NCI-H1092 (cell line): ENCODE measurements around the gene RO60.

Source experiments
- DNase-seq: peaks from one replicate; lab custom pipeline; 2025; lab: John Stamatoyannopoulos, UW

Gene RO60

DNA sequence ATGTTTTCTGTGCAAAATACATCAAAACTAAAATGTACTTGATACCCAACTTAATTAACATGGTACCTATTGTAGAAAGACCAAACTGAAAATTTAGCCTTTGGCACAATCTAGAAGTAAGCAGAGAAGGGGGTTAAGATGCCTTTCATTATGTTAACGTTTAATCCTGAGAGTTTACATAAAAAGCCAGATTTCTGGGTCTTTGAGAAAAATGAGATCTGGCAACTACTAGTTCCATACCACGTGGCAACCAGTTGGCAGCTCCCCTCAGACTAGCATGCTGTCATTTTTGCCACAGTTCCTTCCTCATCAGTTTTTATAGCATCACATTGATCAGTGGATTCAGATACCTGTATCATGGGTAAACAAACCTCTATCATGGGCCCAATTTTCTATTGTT is 1.5 kb downstream of the RO60 start:
- no peak for DNase-seq

DNA sequence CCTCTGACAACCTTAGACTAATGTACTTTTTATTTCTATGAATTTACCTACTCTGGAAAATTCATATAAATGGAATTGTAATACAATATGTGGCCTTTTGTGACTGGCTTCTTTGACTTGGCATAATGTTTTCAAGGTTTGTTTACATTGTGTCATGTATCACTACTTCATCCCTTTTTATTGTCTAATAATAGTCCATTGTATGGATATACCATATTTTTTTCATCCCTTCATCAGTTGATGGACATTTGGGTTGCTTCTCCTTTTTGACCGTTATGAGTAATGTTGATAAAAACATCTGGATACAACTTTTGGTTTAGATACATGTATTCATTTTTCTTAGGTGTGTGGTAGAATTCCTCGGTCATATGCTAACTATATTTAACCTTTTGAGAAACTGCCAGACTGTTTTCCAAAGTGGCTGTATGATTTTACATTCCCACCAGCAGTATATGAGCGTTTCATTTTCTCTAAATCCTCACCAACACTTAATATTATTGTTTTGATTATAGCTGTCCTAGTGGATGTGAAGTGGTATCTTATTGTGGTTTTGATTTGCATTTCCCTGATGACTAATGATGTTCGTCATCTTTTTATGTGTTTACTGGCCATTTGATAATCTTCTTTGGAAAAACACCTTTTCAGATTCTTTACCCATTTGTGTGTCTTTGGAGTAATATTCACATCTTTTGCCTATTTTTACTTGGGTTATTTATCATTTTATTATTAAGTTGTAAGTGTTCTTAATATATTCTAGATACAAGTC is 3.5 kb downstream of the RO60 start:
- DNase-seq: no peak

DNA sequence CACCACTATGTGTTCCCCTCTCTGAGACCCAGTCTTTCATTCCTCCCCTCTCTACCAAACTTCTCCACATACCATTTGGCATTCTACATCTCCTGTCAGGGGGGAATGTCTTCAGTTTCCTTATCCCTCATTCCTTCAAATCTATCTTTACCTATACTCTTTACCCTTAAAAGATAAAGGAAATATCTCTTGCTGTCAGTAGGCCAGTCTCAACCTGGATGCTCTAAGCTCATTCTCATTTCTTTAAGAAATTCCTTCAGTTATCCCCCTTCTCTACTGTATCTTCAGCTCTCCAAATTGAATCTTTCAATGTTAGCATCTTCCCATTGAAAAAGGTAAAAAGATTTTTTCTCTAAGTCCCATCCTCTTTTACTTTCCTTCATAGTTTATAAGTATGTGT is 6.5 kb downstream of the RO60 start:
- DNase-seq: no peak

DNA sequence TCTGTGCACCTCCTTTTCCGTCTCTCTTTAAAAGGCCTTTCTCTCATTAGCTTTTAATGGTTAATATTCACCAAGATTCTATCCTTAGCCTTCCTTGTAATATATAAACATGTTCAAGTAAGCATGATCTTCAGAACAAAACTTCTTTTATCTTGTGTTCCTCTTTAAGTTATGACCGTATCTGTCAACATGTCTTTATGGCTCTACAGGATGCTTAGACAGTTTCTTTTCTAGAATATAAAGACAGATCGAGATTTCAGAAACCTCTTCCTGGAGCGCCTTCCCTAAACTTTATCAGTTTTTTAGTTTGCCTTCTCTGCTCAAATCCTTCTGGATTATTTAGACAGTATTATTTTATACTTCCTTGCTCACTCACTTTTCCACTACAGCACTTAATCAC is 7.2 kb downstream of the RO60 start:
- no peak for DNase-seq

DNA sequence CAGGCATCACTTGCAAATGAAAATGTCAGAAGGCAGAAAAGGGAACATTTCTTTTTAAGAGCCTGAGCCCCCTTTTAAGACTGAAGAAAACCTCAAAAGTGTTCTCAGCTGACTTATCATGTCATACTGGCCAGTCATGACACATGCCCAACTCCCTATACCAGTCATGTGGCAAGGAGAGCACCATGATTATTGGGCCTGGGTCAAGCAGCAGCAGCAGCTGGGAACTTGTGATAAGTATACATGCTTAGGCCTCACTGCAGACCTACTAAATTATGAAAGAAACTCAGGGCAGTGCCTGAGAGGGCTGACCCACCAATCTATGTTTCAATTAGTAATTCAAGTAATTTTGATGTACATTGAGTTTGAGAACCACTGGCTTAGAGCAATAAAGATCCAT is 8.6 kb downstream of the RO60 start:
- DNase-seq: no peak

DNA sequence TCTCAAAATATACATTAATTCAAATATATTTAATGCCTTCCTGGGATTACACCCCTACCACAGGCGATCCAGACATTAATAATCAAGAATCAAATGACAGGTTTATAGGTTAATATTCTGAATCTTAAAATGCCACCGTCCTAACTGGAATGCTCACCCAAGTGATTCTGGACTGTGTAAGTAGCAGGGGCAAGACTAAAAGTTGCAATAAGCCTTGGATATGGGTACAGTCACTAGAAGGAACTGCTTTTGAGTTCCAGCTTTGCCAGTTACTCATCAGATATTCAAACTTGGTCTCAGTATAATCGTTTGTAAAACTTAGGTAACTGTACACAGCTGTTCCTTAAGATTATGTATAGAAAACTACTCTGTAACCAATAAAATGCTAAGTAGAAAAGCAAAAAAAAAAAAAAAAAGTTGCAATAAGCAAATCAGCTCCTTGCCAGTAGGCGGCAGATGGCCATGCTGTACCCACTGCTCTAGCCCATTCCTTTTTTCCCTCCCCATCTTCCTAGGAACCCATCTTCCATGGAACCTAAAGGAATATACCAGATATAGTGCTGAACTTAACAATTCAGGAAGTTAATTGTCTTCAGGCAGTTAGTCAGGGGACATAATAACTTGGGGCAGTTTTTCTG is 10.5 kb downstream of the RO60 start:
- DNase-seq: no peak

DNA sequence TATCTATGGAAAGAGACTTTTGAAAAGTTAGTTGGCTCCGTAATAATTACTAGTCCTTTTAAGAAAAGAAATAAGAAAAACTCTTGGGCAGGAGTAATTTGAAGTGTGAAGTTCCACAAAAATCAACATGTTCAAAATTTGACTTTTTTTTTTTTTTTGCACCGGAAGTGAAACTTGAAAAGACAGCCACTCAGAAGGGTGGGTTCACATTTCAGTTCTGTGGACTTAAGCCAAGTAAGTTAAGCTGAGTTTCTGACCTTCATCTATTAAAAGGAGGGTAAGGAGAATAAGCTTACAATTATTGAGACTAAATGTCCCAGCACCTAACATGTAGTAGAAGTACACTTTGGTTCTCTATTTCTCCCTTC is 11.0 kb downstream of the RO60 start:
- no peak for DNase-seq

DNA sequence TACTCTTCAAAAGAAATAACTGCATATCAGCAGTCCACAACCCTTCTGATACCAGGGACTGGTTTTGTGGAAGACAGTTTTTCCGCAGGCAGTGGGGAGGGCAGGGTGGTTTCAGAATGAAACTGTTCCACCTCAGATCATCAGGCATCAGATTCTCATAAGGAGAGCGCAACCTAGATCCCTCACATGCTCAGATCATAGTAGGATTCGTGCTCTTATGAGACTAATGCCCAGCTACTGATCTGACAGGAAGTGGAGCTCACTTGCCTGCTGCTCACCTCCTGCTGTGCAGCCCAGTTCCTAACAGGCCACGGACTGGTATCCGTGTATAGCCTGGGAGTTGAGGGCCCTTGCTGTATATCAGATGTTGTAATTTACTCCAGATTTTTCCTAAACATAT is 11.5 kb downstream of the RO60 start:
- DNase-seq: no peak

DNA sequence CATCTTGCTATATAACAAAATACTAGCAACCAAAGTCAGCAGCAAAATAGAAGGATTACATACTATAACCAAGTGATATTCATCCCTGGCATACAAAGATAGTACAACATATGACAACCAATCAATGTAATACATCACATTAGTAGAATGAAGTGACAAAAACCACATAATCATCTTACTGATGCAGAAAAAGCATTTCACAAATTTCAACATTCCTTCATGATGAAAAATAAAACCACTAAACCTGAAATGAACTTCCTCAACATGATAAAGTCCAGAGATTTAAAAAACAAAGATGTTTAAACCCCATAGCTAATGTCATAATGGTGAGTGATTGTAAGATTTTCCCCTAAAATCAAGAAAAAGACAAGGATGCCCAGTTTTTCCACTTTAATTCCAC is 18.6 kb downstream of the RO60 start:
- no peak for DNase-seq

DNA sequence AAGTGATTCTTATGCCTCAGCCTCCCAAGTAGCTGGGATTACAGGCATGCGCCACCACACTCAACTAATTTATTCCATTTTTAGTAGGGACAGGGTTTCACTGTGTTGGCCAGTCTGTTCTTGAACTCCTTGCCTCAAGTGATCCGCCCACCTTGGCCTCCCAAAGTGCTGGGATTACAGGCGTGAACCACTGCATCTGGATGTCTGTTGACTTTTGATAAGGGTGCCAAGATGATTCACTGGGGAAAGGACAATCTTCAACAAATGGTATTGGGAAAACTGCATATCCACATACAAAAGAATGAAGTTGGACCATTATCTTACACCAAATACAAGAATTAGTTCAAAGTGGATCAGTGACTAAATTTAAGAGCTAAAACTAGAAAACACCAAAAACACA is 19.8 kb downstream of the RO60 start:
- no peak for DNase-seq

DNA sequence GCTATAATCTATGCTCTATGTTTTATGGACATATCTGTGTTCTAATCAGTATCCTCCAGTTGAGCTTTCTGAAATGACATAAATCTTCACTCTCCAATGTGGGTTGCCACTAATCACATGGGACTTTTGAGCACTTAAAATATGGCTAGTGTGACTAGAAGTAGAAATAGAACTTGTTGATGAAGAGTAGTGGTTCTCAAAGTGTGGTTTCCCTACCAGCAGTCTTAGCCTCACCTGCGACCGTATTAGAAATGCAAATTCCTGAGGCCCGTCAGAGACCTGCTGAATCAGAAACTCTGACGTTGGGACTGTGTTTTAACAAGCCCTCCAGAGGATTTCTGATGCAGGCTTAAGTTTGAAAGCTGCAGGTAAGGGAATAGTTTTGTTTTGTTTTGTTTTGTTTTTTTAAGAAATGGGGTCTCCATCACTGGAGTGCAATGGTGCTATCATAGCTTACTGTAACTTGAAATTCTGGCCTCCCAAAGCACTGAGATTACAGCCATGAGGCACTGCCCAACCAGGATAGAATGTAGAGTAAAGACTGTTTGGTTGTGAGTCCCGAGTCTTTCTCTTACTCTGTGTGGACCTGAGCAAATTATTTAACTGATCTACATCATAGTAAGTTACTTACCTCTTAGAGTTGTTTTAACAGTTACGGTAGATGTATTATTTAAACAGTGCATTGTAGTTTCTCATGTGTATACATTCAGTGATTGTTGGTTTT is 24.1 kb downstream of the RO60 start:
- DNase-seq: no peak

DNA sequence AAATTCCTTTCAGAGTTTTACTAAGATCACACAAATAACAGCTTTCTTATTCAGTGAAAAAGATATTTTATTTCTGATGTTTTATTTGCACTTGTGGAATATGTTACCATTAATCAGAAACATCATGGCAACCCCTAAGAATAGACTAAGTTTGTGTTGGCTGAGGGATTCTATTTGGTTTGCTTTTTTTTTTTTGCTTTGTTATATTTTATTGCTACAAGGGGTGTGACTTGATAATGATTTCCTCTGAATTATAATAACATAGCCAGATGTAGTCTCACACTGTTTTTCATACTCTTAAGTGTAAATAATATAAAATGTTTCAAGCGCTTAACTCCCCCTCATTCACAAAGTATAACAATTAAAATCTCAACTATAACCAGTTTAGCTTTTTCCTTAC is 25.9 kb downstream of the RO60 start:
- no peak for DNase-seq

DNA sequence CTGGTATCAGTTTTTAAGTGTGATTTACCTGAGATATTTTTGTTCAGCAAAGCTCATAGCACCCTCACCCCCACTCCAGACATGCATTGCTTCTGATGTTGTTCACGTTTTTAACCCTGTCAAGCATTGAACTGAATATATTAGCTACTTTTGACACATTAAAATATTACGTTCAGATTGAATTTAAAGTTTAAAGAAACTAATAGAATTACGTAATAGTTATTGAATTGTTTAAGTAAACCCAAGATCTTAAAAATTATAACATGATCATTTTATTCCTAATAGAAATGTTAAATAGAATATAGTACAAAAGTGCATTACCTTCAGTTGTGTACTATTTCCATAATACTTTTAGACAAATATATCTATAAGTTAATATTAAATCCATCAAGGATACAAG is 26.9 kb downstream of the RO60 start:
- DNase-seq: no peak

DNA sequence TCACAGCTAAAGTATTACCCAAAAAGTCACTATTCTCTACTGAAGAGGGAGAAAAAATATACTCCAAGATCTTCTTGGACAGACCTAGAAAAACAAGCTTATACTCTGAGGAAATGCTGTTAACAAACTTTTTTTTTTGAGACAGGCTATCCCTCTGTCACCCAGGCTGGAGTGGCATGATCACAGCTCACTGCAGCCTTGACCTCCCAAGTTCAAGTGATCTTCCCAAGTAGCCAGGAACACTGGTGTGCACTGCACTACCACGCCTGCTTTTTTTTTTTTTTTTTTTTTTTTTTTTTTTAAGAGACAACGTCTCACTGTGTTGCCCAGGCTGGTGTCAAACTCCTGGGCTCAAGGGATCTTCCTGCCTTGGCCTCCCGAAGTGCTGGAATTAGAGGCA is 28.5 kb downstream of the RO60 start:
- DNase-seq: no peak

DNA sequence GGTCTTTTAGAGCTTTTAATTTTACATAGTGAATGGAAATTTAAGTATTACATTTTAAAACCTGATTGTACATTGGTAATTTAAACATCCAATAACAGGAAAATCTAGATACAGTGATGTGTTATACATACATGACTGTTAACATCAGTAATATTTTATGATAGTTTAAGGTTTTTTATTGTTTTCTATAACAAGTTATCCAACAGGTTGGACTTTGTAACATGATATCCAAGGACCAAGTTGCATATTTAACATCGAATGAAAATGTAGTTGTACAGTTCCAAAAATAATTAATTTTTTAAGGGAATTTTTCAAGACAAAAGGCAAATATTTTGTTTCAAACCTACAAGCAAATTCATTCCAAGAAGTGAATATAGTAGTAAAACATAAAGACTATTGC is 31.5 kb downstream of the RO60 start:
- DNase-seq: no peak

DNA sequence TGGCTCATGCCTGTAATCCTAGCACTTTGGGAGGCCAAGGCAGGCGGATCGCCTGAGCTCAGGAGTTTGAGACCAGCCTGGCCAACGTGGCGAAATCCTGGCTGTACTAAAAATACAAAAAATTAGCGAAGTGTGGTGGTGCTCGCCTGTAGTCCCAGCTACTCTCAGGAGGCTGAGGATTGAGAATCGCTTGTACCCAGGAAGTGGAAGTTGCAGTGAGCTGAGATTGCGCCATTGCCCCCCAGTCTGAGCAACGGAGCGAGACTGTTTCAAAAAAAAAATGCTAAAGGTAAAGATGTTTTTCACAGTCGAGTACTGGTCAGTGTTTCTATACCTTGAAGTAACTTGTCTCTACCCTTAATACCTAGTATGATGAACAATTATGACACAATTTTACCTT is 34.7 kb downstream of the RO60 start:
- no peak for DNase-seq

DNA sequence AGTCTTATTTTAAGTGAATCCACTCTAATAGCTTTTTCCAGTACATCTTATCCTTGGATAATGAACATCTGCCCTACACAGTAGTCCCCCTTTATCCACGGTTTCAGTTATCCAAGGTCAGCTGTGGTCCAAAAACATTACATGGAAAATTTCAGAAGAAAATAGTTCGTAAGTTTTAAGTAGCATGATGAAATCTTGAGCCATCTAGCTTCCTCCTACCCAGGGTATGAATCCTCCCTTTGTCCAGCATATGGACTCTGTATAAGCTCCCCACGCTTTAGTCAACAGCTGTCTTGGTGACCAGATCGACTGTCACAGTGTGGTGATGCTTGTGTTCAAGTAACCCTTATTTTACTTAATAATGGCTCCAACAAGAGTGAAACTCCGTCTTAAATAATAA is 43.2 kb downstream of the RO60 start:
- DNase-seq: no peak

DNA sequence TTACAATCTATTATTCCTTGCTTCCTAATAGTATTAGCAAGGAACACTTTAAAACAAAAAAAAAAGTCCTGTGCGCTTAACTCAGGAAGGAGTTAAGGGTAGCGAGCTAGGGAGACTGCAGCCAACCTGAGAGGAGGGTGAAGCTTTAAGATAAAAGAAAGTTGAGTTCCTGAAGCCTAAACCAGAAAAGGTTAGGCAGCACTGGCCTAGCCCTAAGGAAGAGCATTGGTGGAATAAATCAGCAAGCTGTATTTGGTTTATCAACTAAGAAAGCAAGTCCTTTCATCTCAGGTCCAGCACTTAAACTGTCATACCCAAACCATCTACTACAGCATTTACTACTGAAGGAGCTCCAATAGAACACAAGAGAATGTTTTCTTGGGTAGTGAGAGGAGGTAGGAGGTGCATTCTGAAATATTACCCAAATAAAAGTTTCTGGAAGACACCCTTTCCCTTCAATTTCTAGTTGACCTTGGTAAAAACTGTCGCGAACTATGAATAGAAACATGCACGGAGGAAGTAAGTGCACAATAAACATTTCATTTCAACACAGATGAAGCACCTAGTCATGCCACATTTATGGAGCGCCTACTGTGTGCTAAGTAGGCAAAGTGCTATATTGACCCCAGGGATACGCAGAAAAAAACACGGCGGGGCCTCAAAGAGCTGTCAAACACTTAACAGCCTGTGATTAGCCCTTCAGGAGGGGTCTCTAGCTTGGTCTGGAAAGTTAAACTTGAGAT is 44.5 kb downstream of the RO60 start:
- no peak for DNase-seq

DNA sequence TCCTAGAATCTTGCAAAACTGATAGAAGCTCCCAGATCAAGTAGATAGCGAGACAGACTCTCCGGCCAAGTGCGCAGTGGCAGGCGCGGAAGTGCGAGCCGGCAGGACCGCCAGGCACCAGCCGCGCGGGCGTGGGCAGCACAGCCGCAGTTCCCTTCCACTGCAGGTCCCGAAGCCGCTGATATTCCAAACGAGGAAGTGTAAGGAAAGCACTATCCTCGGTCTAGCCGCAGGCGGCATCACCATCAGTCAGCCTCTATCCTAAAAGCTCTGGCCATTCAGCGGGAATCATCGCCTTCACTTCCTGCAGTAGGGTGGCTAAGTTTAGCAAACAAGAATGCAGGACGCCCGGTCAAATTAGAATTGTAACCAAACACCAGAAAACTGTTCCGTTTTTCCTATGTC is 45.1 kb downstream of the RO60 start:
- DNase-seq: peak; percentile 24

DNA sequence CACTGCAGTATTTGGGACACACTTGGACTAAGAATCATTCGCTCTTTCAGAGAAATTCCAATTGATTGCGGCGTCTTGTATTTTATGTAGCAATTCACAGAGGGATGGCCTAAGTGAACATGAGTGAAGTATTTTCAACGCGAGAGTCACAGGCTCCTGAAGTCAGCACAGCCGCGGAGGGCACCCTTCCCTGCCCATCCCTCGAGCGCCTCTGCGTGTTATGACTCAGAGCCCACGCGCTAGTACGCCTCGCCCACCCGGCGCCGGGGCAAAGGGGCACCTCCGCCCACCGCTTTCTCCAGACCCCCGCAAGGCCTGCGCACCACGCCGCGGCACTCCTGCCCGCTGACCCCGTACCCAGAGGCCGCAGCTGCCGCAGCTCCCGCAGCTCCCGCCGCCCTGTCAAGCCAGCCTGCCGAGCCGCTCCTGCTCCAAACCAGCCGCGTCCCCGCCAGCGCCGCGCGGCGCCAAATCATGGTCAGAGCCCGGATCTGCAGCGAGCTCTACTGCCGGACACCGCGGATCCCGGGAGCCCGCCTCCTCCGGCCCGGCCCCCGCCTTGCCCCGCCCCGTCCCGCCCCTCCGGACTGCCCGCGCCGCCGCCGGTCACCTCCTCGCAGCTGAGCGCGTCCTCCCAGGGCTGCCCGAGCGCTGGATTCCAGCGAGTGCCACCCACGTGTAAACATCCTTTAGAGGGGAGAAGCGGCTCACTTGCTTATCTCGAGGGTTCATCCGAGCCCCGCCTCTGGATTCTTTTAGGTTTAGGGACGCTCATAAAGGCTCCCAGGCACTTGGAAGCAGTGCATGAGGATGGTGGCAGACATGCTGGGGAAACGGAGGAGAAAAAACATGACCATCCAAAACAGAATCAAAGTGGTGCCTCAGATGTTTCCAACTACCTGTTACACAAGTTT is 45.8 kb downstream of the RO60 start, which contains the start of gene GLRX2:
TSS of gene GLRX2 (minus strand) at position 508 of the 914 bp plus-strand sequence. CDS start at position 476, 32 bp downstream.
- DNase-seq: peak; percentile 67

DNA sequence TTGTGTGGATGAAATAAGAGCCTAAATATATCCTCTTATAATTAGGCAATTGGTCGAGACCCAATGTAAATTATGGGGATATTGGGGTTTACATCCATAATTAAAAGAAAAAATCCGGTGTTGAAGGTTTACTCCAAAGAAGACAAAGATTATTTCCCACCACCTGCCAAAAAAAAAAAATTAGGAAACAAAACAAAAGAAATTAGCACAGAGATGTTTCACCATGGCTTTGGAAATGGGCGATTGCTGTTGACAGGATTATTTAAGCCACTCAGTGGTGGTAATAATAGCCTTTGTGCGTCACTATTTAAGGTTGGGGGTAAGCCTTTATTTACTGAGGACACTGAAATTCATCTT is 46.4 kb downstream of the RO60 start:
- DNase-seq: no peak

DNA sequence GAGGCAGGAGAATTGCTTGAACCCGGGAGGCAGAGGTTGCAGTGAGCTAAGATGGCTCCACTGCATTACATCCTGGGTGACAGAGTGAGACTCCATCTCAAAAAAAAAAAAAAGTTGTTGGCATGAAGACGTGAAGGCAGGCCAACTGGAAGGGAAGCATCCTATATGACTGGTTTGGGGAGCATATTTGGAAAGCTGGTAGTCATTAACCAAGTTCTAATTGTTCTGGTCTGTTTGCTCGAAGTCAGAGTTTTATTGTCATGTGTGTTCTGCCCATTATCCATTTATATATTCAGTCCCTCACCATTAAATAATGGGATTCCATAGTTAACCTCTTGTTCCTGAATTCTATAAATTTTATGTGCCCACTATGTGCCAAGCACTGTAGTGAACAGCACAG is 49.1 kb downstream of the RO60 start:
- DNase-seq: no peak
